Measurements from ENCODE around the gene CHP1.

DNA sequence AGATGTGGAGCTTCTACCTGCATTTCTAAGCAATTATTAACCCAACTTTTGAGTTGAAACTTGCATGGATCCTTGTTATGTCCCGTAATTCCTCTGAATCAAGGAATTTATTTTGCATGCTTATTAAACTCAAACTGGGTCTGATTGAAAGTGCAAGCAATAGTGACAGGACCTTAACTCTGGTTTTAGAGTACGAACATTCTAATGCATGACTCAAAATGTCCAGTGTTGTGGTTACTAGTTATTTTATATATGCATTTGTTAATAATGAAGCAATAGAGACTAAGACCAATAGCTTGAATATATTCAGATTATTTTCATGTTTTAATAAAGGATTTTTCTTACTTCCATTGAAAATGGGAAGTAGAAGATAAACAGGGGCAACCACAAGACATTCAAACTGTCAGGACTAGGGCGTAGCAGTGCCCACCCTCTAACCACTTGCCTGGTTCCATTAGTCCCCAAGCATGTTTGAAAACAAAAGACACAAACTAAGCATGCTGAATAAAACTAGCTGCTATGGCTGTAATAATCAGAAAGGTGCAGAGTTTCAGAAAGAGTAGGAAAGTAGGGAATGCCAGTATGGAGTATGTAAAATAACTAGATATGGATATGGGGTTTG is 73.2 kb downstream of the CHP1 start:
- TF ChIP-seq, protein P1, sequence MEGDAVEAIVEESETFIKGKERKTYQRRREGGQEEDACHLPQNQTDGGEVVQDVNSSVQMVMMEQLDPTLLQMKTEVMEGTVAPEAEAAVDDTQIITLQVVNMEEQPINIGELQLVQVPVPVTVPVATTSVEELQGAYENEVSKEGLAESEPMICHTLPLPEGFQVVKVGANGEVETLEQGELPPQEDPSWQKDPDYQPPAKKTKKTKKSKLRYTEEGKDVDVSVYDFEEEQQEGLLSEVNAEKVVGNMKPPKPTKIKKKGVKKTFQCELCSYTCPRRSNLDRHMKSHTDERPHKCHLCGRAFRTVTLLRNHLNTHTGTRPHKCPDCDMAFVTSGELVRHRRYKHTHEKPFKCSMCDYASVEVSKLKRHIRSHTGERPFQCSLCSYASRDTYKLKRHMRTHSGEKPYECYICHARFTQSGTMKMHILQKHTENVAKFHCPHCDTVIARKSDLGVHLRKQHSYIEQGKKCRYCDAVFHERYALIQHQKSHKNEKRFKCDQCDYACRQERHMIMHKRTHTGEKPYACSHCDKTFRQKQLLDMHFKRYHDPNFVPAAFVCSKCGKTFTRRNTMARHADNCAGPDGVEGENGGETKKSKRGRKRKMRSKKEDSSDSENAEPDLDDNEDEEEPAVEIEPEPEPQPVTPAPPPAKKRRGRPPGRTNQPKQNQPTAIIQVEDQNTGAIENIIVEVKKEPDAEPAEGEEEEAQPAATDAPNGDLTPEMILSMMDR (IDR thresholded peaks at IDR 0.05; ENCODE audit: insufficient read depth, low read length) = no peak
- TF ChIP-seq POLR2AphosphoS5 (IDR thresholded peaks at IDR 0.05; ENCODE audit: low read depth) = no peak
- TF ChIP-seq, protein P2, sequence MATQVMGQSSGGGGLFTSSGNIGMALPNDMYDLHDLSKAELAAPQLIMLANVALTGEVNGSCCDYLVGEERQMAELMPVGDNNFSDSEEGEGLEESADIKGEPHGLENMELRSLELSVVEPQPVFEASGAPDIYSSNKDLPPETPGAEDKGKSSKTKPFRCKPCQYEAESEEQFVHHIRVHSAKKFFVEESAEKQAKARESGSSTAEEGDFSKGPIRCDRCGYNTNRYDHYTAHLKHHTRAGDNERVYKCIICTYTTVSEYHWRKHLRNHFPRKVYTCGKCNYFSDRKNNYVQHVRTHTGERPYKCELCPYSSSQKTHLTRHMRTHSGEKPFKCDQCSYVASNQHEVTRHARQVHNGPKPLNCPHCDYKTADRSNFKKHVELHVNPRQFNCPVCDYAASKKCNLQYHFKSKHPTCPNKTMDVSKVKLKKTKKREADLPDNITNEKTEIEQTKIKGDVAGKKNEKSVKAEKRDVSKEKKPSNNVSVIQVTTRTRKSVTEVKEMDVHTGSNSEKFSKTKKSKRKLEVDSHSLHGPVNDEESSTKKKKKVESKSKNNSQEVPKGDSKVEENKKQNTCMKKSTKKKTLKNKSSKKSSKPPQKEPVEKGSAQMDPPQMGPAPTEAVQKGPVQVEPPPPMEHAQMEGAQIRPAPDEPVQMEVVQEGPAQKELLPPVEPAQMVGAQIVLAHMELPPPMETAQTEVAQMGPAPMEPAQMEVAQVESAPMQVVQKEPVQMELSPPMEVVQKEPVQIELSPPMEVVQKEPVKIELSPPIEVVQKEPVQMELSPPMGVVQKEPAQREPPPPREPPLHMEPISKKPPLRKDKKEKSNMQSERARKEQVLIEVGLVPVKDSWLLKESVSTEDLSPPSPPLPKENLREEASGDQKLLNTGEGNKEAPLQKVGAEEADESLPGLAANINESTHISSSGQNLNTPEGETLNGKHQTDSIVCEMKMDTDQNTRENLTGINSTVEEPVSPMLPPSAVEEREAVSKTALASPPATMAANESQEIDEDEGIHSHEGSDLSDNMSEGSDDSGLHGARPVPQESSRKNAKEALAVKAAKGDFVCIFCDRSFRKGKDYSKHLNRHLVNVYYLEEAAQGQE (IDR thresholded peaks at IDR 0.05; ENCODE audit: insufficient replicate concordance, low read depth) = no peak
- TF ChIP-seq SPI1 (IDR thresholded peaks at IDR 0.05; ENCODE audit: borderline replicate concordance, low read depth) = no peak
- TF ChIP-seq GABPA (IDR thresholded peaks at IDR 0.05; ENCODE audit: low read depth) = no peak

Measured in HL-60 (cell line).